Stomach (tissue), 4 donors: ENCODE data around the gene KCNAB1.

Experiments
- CTCF ChIP-seq, 7 experiments: fragments of 450-650 bp in 4 of 7; fragments of 200-600 bp in 3 of 7; sonication (generic) in 3 of 7; IDR thresholded peaks; one replicate each; pipeline ENCODE4 v1.5.1; 2016 to 2019; ENCODE audit warnings: antibody characterized with exemption in 7 of 7, control low read depth in 2 of 7, mild to moderate bottlenecking in 1 of 7
- EP300 ChIP-seq: sonication (generic); formaldehyde crosslinking; IDR thresholded peaks from one replicate; pipeline ENCODE4 v1.6.1; 2017; ENCODE audit warnings: antibody characterized with exemption

DNA sequence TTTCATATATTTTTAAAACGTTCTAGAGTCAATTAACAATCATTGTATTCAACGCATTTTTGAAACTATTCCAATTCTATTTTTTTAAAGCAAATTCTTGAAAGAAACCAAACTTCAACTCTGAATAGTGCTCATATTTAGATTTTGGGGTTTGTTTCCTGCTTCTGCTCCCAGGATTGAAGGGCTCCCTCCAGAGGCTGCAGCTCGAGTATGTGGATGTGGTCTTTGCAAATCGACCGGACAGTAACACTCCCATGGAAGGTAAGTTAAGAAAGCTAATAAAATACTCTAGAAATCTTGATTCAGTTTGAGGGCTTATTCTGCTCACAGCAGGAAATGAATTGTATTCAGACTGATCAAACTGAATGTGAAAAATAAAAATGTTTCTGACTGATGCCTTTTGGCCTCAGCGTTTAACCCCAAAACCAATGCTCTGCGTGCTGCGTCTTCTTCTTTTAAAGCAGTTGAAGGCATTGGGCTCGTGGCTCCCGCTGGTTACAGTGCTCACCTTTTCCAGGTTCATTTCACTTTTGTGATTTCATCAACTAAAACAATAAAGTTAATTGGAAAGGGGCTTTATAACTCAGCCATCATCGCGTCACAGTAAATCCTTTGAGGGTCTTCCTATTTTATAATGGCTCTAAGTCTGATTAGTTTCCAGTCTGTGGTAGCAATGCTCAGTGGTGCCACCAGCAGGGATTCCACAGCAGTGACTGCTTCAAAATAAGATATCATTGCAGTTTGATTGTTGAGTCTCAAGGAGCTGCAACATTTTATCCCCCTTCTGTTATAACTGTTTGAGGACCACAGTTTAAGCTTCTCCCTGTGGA lies 354.4 kb downstream of the KCNAB1 start:
- no peak for TF ChIP-seq CTCF (IDR thresholded peaks at IDR 0.05)
- TF ChIP-seq EP300: no peak
